AG04450 (cell line): ENCODE results near the gene S100A12. TPM values are rescaled to one million over a fixed set of nuclear protein-coding genes. Genes with fewer than 3 reads are reported as not detected.
"Not testable (repeated sequence)": the region's sequence is repeated elsewhere in the genome, so short reads cannot be mapped to it uniquely, and the experiment has no call there.

Source experiments
- CTCF ChIA-PET: fragments of 300-600, 350-600 bp; formaldehyde crosslinking; extraction: SDS; loops from one replicate; lab custom pipeline; 2022; ENCODE audit warnings: antibody characterized with exemption, inconsistent platforms; lab: Charles Lee
- POLR2A ChIA-PET: fragments of 350-600 bp; formaldehyde crosslinking; extraction: SDS; loops from one replicate; lab custom pipeline; 2021; ENCODE audit warnings: antibody characterized with exemption, inconsistent platforms; lab: Yijun Ruan, JAX
- DNase-seq: peaks from one replicate; pipeline ENCODE4 v3.0.0-alpha.2; 2011; ENCODE audit warnings: low read depth, low spot score
- H3K27ac ChIP-seq: one replicate; pipeline ENCODE4 v1.5.1; 2012; ENCODE audit warnings: low read depth, low read length, control low read depth
- H3K27me3 ChIP-seq: one replicate; pipeline ENCODE4 v1.6.0; 2012; ENCODE audit warnings: low read length; ENCODE audit not compliant: control insufficient read depth, insufficient read depth
- H3K4me3 ChIP-seq: 2 replicates; pipeline ENCODE4 v1.5.1; 2011; ENCODE audit warnings: mild to moderate bottlenecking, low read depth, low read length, control low read depth
- H3K9me3 ChIP-seq: 2 replicates; pipeline ENCODE4 v1.5.1; 2012; ENCODE audit warnings: low read length; ENCODE audit not compliant: control insufficient read depth, insufficient read depth
- polyA plus RNA-seq: library from polyadenylated mRNA; depleted of rRNA; stranded (reverse); fragments of >200 nt; gene quantifications from 2 replicates; pipeline ENCODE4 v1.2.3, GENCODE V29; 2011
- TF ChIP-seq, protein P1 (sequence below): IDR thresholded peaks from 2 replicates; pipeline ENCODE4 v1.5.1; 2011; ENCODE audit warnings: low read depth, low read length, control low read depth, inconsistent platforms

Gene S100A12
- polyA plus RNA-seq, 1 experiment = not detected

DNA sequence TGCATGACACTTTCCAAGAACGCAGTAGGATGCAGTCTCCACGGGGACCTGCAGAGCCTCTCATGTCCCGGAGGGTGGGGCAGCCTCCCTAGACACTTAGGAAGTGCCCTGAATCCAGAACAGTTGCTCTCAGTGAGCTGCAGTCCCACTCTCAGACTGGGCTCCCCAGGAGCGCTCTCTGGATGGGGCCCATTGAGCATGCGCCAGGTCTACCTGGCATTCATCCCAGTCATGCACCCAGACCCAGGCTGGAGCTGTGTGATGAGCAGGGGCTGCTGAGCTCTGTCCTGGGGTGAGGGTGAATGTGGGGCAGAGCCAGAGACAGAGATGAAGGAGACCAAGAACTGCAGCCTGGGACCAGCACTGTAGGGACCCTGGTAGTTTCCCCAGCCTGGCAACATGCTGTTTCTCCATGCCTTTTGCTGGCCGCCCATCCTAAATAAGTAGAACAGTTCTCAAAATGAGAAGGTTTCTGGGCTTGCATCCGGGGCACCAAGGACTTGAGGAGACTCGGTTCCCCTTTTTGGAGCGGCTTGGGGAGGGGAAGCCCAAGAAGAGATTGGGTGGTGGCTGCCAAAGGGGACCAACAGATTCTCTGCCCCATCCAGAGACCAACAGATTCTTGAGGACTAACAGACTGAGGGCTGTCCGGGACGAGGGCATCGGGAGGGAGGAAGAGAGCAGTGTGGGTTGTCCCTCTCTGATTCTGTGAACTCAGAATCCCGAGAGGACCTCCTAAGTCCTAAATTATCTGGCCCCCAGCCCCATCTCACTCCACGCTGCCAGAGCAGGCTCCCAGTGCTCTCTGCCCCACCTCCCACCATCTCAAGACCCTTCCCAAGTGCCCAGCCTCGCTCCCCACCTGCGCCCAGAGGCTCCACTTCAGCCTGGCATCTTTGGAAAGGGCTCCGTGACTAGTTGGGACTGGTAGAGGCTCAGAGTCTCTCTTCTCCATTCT, 25.8 kb downstream of the S100A12 start:
- CTCF ChIA-PET = interaction anchor here (0.7 to 1.5 kb wide), 3 partner anchors 145 to 243 kb away, joined by 3 to 10 read pairs (median 8); no protein-coding TSS in a partner anchor
- H3K27me3 ChIP-seq = peaks cover 6% of the 10 kb centered on the region
- DNase-seq = no peak

DNA sequence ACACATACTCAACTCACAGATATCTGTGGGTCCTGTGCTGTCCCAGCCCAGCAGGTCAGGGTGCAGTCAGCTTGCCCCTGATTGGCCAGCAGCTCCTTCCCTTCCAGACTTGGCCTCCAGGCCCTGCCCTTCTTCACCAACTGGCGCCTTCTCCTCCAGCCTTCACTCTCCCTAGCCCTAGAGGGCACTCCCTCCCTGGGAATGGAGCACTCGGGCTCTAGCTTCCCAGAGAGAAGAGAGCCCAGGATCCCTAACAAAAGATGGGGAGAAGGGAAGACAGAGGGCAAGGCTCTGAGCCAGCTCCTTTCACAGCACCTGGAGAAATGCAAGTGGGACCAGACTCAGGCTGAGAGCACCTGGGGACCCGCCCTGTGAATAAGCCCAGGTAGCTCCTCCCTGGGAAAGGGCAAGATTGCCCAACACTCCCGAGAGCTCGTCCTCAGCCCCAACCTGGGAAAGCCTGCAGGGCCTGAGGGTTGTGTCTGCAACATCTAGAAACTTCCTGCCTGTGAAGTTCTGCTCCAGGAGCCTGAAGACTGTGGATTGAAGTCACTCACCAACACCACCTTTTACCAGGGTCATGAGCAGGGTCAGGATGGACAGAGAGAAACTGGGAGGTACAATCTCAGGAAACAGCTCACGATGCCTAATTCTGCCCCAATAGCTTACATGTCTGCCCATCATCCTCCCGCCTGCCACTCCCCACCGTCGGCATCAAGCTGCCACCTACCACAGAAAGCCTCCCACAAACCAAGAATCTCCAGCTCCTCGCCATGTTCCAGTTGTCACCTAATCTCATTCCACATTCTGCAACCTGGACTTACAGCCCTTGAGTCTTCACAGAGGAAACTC, 26.7 kb downstream of the S100A12 start, which contains the start of gene PGLYRP4:
Gene PGLYRP4 (minus strand): TSS at position 331 of the 852 bp plus-strand sequence. CDS start 909 bp downstream, outside the sequence.
- ChIA-PET CTCF (interaction anchor here (0.6 to 1.5 kb wide), 3 partner anchors 139 to 162 kb away, joined by 3 to 8 read pairs (median 3); no protein-coding TSS in a partner anchor), POLR2A (no interaction called here)
- H3K9me3 ChIP-seq = no peaks in the 10 kb centered on the region
- H3K27me3 ChIP-seq = peaks cover 8% of the 10 kb centered on the region
- TF ChIP-seq, protein P1, sequence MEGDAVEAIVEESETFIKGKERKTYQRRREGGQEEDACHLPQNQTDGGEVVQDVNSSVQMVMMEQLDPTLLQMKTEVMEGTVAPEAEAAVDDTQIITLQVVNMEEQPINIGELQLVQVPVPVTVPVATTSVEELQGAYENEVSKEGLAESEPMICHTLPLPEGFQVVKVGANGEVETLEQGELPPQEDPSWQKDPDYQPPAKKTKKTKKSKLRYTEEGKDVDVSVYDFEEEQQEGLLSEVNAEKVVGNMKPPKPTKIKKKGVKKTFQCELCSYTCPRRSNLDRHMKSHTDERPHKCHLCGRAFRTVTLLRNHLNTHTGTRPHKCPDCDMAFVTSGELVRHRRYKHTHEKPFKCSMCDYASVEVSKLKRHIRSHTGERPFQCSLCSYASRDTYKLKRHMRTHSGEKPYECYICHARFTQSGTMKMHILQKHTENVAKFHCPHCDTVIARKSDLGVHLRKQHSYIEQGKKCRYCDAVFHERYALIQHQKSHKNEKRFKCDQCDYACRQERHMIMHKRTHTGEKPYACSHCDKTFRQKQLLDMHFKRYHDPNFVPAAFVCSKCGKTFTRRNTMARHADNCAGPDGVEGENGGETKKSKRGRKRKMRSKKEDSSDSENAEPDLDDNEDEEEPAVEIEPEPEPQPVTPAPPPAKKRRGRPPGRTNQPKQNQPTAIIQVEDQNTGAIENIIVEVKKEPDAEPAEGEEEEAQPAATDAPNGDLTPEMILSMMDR = no peak
- no peak within 1 kb of the TSS for H3K4me3 ChIP-seq
- no peak within 1 kb of the TSS for H3K27ac ChIP-seq
- DNase-seq = no peak

More for the DNA sequence above, 25.8 kb downstream of the S100A12 start:
- TF ChIP-seq, protein P1 = no peak
- Histone ChIP-seq H3K4me3 (no peak overlapping the region), H3K9me3 (no peaks in the 10 kb centered on the region), H3K27ac (no peak overlapping the region)
- POLR2A ChIA-PET = no interaction called here

DNA sequence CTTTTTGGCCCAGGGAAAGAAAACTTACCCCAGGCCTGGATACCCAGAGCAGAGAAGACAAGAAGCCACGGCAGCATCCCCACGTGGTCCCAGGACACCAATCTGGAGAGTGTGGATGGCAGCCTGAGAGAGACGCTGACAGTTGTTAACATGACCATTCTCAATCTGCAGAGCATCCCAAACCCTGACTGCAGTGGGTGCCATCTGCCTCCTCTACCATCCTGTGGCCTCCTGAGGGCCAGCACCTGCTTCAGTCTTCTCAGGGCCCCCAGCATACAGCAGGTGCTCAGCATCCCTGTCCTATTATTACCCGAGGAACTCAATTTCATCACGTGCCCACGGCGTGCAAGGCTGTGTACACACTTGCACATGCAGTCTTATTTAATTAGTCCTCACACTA, 27.6 kb downstream of the S100A12 start:
- Histone ChIP-seq H3K27ac (no peak overlapping the region), H3K4me3 (no peak overlapping the region), H3K27me3 (peaks cover 6% of the 10 kb centered on the region), H3K9me3 (no peaks in the 10 kb centered on the region)
- DNase-seq = no peak
- TF ChIP-seq, protein P1 = no peak
- CTCF ChIA-PET = interaction anchor here (1.2 to 1.5 kb wide), 2 partner anchors 147 to 163 kb away, joined by 3 to 8 read pairs; no protein-coding TSS in a partner anchor
- POLR2A ChIA-PET = no interaction called here

DNA sequence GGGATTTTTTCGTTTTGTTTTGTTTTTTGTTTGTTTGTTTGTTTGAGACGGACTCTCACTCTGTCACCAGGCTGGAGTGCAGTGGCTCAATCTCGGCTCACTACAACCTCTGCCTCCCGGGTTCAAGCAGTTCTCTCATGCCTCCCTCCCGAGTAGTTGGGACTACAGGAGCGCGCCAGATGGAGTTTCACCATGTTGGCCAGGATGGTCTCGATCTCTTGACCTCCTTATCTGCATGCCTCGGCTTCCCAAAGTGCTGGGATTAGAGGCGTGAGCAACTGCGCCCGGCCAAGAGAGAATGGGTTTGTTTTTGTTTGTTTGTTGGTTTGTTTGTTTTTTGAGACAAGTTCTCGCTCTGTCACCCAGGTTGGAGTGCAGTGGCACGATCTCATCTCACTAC, 28.4 kb downstream of the S100A12 start:
- H3K4me3 ChIP-seq, DNase-seq, POLR2A ChIA-PET, CTCF ChIA-PET, H3K27ac ChIP-seq, H3K9me3 ChIP-seq, H3K27me3 ChIP-seq: not testable (repeated sequence)

DNA sequence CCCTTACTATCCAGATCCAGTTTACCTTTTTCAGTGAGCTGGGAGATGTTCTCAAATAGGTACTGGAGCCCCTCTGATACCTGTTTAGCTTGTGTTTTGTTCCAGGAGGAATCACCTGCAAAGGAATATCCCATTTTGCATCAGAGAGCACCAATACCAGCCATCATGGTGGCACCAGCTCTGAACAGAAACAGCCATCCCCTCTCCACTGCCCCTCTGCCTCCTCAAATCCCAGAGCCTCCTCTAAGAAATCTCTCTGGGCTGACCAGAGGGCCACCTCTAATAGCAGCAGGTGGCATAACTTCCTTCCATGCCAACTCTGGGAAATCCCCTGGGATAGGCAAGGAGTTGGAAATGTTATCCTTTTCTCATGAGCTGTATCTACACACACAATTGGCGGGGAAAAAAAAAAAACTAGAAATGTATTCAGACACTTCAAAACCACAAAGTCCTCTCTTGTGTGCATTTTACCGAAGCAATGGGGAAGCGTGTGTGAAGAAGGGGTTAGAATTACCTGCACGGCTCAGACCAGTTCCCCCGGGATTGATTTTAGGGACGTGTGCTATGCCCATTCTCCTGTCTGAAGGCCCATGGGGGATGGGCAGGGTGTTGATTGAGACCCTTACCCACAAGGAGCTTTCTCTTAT, 29.2 kb downstream of the S100A12 start:
- ChIA-PET CTCF (interaction anchor here (1.2 kb wide), 1 partner anchor 148 kb away, joined by 3 read pairs; no protein-coding TSS in a partner anchor), POLR2A (no interaction called here)
- no peak overlapping the region for H3K4me3 ChIP-seq
- H3K27me3 ChIP-seq = peaks cover 8% of the 10 kb centered on the region
- H3K9me3 ChIP-seq = no peaks in the 10 kb centered on the region
- no peak overlapping the region for H3K27ac ChIP-seq
- TF ChIP-seq, protein P1 = no peak
- no peak for DNase-seq
